C4-2B (cell line): Measurements from ENCODE around the gene GLA.

ENCODE experiments used
- ZFX ChIP-seq: fragments of 450-650 bp; IDR thresholded peaks from 2 replicates; pipeline ENCODE4 v1.6.1; 2017
- TF ChIP-seq, protein P1 (sequence below): fragments of 450-650 bp; conservative IDR thresholded peaks from 2 replicates; pipeline ENCODE4 v1.5.1; 2017; ENCODE audit warnings: mild to moderate bottlenecking

DNA sequence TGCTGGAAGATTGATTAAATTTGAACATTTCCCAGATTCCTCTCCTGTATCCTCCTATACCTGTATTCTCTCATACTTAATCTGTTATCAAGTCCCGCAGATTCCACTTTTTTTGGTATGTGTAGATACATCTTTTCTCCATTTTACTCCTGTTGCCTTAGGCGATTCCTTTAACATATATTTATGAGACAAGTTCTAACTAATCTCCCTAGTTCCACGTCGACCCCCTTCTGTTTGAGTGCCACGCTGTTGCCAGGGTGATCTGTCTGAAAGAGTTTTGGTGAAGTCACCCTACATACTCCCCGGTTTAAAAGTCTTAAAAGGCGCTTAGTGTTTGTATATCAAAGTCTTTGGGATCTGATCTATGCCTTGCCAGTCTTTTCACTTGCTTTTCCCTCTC is 2.7 kb upstream of the GLA start:
- TF ChIP-seq, protein P1, sequence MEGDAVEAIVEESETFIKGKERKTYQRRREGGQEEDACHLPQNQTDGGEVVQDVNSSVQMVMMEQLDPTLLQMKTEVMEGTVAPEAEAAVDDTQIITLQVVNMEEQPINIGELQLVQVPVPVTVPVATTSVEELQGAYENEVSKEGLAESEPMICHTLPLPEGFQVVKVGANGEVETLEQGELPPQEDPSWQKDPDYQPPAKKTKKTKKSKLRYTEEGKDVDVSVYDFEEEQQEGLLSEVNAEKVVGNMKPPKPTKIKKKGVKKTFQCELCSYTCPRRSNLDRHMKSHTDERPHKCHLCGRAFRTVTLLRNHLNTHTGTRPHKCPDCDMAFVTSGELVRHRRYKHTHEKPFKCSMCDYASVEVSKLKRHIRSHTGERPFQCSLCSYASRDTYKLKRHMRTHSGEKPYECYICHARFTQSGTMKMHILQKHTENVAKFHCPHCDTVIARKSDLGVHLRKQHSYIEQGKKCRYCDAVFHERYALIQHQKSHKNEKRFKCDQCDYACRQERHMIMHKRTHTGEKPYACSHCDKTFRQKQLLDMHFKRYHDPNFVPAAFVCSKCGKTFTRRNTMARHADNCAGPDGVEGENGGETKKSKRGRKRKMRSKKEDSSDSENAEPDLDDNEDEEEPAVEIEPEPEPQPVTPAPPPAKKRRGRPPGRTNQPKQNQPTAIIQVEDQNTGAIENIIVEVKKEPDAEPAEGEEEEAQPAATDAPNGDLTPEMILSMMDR = no peak
- no peak for TF ChIP-seq ZFX
